HT-29 (cell line): ENCODE results near the gene HOXA6. TPM values are rescaled to one million over a fixed set of nuclear protein-coding genes. Genes with fewer than 3 reads are reported as not detected.
A peak's percentile ranks its signal among the peaks of the same experiment; 100 is the strongest.

ENCODE experiments used
- DNase-seq: peaks from one replicate; pipeline ENCODE4 v3.0.0-alpha.2; 2015; ENCODE audit warnings: low spot score
- total RNA-seq: library from RNA; depleted of rRNA; stranded (reverse); fragments of >200 nt; shearing (Covaris generic); gene quantifications from 2 replicates; pipeline ENCODE4 v1.2.3, GENCODE V29; 2014

HOXA6 gene
- total RNA-seq, 1 experiment from 2014 or later: 25.5 TPM

DNA sequence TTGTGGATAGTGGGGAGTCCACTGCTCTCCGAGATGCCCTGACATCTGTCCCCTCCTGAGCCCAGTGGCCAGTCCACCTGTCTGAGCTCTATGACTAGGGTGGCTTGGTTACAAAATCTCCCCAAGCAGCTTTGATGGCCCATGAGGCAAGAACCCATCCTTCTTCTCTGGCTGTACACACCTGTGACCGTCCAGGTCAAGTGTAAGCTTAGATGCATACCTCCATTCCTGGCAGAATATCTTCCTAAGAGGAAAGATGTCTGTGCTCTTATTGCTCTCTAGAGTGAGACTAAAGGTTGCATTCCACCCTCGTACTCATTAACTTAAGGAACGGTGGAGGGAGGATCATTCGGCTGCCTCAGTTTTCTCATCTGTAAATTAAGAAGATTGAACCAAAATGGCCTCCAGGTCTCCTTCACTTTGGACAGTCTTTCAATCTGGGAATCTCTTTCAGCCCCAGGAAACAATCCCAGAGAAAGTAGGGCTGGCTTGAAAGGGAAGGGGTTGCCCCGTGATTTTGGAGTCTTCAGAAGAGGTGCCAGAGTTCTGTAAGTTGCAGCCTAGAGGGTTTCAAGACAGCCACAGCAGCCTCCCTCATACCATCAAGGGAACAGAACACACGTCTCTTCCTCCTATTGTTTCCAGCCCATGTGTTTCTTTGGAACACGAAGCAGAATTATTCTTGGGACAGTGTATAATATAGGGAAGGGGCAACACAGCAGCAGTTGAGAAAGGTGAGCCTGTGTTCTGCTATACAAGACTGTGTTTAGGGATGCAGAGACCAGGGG lies 22.5 kb downstream of the HOXA6 start:
- DNase-seq: no peak

- no peak for DNase-seq
These were observed 23.3 kb downstream of the HOXA6 start for GRCh38 chr7:27124096-27124901.

DNA sequence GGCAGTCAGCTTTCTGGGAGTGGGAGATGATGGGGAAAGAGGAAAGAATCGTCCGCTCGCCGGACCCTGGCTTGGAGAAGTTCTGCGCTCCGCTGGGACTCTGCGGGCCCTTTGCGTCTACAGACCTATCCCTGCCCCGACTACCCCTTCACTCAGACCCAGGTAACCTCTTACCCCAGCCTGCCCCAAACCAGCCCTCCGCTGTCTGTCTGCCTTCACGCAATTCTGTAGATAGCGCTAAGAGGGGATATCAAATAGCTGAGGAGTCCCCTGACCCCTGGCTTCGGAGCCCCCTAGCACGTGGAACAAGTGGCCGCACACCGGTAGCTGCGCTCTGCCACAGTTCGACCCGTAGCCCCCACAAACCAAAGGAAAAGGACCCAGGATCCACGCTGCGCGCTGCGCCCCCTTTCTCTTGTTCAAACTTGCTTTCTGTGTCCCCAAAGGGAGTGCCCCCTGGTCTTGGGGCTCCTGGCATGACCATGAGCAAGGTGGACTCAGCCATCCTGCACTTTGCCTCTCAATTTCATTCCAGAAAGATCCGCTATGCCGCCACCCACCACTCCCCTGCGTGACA lies 24.0 kb downstream of the HOXA6 start:
- DNase-seq: no peak

GRCh38 chr7:27123007-27123476 lies 24.5 kb downstream of the HOXA6 start:
- peak; percentile 72 for DNase-seq

GRCh38 chr7:27122077-27122910 lies 25.3 kb downstream of the HOXA6 start:
- peak; percentile 94 for DNase-seq

DNA sequence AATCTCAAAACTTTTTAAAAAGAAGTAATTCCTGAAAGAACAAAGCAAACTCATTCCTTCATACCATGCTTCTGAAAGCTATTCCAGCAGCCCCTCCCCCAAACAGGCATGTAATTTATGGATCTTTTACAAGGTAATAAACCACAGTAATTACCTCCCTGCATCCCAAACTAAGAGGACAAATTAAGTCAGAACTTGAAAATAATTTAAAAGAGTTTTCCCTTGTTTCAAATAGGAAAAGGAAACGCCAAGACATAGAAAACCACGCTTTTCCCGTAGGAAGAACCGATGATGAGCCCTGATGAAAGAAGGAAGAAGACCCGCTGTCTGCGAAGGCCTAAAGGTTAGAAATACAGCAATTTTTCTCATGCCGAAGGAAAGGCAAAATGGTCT lies 25.9 kb downstream of the HOXA6 start:
- no peak for DNase-seq

- DNase-seq: no peak
These were observed 28.1 kb downstream of the HOXA6 start for GRCh38 chr7:27119412-27119911.

DNA sequence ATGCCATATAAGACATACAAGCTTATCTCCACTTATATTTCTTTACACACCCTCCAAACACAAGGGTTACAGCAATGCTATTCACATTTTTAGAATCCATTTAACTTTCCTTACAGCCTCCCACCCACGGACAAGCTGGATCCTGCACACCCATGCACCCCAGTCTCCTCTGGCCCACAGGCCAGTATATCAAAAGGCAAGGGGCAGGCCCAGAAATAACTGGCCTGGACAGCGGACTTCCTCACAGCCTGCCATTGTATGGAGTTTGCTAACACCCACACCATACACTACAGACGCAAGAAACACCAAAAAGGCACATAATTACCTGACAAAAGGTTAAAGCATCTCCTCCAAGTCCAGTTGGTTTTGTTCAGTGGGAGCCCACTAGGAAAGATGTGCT lies 29.0 kb downstream of the HOXA6 start:
- no peak for DNase-seq

- no peak for DNase-seq
These were observed 29.6 kb downstream of the HOXA6 start for GRCh38 chr7:27117887-27118491.

DNA sequence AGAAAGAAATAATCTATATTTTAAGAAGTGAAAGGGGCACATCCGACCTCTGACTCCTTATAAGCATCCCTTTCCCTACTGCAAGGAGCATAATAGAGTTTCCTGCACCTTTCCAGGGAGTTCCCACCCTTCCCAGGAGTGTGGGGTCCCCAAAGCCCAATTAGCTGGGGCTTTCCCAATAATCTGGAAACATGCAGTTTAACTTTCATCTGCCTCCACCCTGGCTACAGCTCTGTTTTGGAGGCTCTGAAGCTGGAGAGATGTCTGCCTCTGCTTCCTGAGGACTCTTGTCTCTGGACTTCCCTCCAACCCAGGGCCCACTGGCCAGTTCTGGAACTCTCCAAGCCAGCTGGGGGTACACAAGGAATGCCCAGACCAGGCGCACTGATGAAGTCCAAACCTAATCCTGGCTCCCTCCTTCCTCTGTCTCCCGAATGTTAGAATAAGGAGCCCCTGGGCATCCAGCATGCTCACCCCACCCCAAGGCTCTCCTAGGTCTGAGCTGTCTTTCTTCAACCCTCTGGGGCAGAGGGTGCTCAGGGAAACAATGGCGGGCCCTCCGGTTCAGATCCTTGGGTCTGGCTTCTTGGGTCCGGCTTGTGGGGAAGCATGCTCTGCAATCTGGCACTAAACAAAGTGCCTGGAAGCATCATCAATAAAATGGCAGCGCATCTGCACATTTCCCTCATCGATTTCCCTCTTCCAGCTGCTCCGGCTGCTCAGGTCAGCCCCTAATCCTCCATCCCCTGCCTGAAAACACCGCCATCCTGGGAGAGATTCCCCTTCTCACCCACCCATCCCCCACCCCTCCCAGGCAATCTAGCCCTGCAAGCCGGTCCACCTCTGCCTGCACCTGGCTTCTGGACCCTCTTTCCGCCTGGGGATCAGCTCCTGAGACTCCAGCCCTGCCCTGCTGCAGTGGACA lies 30.4 kb downstream of the HOXA6 start:
- no peak for DNase-seq

DNA sequence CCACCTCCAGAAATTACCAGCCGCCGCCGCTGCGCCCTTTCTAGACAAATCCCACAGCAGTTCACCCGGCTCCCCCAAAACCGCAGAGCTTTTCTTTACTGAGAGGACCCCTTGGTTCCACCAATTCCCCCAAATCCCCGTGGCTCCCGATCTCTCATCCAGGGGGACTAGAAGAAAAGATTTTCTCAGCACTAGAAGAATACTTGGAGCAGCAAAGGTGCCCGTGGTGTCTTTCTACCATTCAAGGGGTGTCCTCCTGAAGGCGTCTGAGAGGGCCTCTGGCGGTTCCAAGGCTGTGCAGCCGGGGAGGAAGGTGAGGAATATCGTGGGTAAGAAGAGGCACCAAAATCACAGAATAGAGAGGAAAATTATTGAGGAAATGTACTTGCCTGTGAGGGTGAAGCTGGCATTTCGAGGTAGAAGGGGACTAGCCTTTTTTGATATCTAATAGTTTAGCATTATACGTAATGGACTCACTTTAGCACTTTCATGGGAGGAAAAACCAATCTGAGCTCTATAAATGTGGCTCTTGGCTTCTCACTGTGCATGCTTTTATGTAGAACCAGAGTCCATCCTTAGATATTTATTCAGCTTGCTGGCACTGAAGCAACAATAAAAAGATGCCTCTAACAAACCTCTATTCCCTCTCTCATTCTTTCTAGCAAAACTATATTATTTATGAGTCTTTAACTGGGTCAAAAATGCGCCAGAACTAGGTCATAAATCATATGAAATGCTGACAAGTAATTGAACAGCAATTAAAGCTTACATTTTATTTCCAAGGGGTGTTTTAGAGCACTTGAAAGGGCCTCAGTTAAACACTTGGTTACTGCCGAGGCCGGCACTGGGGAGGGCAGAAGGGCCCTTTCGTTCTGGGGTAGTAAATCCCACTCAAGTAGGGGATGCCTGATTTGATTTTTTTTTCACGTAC lies 31.3 kb downstream of the HOXA6 start:
- DNase-seq: no peak

DNA sequence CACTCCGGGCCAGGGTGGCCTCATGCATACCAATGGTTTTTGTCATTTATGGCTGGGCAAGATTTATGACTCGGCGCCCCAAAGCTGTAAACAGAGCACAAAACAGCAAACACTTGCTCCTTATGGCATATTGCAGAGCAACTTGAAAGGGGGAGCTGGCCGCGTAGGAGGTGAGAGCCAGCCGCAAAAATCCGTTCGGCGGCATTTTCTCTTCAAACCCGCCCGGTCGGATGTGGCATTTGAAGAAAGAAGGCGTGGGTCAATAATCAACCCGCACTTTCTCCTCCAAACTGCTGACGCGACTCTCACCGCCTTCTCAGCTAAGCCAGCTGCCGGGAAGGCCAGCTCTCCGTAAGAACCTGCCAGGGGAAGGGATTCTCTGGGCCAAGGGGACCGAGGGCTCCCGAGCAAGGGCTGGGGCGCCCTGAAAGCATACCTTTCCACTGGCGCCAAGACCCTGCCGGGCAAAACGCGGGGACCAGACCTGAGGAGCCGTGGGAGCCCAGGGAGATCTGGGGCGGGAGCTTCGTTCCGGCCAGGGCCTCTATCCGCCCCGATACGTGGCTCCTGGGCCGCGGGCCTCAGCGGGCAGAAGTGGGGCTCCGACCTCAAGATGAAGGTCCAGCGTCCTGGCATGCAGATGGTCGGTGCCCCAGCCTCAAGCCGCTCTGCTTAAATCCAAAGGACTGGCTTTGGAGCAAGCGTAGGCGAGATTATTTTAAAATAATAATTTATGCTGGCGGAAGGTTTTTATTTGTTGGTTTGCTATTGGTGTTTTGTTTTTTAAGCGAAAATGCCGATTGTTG lies 32.1 kb downstream of the HOXA6 start:
- peak; percentile 98 for DNase-seq

DNA sequence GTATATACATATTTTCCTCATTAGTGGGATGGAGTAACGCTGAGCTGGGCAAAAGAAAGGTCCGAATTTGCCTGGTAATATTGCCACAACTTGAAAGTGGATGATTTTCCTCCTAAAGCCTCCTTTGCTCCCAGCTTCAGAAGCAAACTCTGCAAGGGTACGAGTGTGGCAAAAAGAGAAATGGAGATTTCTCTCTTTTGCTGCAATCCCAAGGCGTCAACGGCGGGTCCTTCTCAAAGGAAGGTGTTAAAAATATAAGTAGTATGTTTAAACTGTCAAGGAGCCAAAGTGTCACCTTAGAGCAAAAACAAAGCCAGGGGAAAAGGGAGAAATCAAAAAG lies 32.7 kb downstream of the HOXA6 start:
- DNase-seq: no peak

DNA sequence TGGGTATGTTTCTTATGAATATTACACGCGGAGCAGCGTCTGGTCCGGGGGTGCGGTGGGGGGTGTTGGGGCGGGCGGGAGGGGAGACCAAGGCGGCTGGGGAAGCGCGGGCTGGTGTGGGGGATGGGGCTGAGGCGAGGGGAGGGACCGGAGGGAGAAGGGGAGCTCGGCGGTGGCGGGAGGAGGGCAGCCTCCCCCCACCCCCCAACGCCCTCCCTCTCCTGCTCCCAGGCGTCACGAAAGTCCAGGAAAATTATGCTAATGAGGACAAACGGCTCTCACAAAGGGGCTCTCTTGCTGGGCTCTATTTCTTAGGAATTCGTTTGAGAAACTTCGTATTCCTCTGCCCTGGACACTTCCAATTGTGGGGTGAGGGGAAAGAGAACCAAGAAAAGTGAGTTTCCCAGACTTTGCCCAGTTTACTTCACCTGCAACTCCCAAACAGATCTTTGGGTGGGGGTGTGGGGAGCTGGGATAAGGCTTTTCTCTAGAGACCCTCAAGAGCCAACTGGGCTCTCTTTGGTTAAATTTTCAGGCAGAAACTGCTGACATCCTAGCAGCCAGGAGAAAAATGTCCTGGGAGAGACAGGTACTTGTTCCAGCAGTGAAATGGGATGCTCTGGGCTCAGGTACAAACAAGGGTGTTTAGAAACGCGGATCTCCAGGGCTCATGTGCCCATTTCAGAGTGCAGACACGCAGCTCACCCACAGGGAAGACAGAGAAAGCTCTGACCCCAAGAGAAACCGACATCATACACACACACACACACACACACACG lies 33.4 kb downstream of the HOXA6 start:
- DNase-seq: peak; percentile 84

DNA sequence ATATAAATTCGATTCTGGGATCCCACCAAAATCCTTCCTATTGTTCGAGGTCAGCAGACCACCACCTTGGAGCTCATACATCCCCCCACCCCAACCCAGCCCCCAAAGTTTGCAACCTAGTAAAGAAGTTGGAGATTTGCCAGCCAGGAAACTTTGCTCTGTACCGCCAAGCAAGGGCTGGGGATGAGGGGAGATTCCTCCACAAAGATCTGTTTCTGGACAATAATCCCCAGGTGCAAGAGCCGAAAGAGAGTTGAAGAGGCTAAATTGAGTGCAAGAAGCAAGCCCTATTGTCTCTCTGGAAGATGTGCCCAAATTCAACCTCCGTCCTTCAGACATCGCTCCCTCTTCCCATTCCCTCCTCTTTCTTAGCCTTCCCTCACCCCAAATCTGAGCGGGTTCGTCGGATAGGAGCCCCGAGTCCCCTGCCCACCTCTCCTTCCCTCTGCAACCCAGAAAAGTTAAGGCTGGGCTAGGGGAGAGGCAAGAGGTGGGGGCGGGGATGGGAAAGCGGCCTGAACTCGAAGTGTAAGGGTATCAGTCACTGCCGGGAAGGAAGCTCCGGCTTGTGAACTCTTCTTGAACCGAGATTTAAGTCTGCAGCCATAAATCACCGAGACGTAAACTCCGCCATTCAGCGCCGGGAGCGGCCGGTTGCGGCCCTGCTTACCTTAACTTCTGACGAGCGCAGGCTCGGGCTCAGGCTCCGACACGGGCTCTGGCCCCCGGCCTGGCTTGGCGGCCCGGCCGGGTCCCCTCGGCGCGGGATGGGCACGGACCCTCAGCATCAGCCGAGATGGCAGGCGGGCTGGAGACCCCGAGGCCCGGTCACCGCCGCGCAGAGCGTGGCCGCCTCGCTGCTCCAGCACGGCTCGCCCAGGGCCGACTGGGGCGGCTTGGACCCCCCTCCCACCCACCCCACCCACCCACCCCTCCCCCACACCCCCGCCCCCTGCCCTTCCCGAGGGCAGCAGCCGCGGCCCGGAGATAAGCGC lies 34.3 kb downstream of the HOXA6 start:
- peak; percentile 91 for DNase-seq

- no peak for DNase-seq
These were observed 35.2 kb downstream of the HOXA6 start for GRCh38 chr7:27112361-27112760.
